Central memory CD4-positive, alpha-beta T cell (primary cell): ENCODE data around the gene CADPS2.

ENCODE experiments used
- DNase-seq: peaks from one replicate; pipeline ENCODE4 v3.0.0; 2022

The CADPS2 gene

GRCh38 chr7:122518488-122518887 is 367.8 kb downstream of the CADPS2 start:
- DNase-seq = no peak

DNA sequence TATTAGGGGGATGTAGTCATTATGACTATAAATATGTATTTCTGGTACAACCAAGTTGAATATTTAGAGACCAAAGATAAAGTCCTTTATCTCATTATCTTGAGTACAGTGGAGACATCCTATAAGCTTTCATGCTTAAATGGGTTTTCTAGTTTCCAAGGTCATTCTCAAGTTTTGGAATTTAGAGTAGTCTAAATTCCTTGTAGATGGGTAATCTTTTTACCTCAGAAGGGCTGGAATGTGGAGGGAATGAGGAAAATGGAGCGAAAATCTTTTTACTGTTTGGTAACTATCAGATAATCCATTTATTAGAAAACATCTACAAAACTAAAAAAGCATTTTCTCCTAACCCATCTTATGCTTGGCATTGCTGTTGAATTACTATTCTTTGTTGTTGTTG is 368.7 kb downstream of the CADPS2 start:
- no peak for DNase-seq

GRCh38 chr7:122515404-122515803 is 370.9 kb downstream of the CADPS2 start:
- no peak for DNase-seq

- DNase-seq = no peak
These were observed 375.0 kb downstream of the CADPS2 start for GRCh38 chr7:122511268-122511667.

DNA sequence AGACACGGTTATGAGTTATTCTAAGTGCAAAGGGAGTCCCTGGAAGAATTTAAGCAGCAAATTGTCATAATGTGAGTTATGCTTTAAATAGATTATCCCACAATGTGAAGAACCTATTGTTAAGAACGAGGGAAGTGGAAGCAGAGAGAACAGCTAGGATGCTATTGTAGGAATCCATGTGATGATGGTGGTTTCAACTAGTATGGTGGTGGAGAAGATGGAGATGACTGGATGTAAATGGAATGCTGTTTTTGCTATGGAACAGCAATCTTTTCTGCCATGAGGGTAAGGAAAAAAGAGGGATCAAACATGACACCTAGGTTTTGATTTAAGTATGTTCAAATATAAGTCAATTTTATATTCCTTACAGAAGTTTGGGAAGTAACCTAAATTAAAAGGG is 378.7 kb downstream of the CADPS2 start:
- DNase-seq = no peak

GRCh38 chr7:122492007-122492406 is 394.3 kb downstream of the CADPS2 start:
- no peak for DNase-seq

- DNase-seq = no peak
These were observed 398.0 kb downstream of the CADPS2 start for GRCh38 chr7:122488241-122488640.

DNA sequence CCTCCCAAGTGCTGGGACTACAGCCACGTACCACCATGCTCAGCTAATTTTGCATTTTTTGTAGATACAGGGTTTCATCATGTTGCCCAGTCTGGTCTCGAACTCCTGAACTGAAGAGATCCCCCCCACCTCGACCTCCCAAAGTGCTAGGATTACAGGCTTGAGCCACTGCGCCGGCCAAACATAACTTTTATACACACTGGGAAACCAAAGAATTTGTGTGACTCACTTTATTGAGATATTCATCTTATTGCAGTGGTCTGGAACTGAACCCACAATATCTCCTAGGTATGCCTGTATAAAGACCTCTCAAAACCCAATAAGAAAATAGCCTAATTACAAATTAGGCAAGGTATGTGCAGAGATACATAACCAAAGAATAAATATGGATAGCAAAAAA is 399.1 kb downstream of the CADPS2 start:
- no peak for DNase-seq

GRCh38 chr7:122485856-122486255 is 400.4 kb downstream of the CADPS2 start:
- DNase-seq = no peak

GRCh38 chr7:122482212-122482611 is 404.0 kb downstream of the CADPS2 start:
- DNase-seq = no peak

DNA sequence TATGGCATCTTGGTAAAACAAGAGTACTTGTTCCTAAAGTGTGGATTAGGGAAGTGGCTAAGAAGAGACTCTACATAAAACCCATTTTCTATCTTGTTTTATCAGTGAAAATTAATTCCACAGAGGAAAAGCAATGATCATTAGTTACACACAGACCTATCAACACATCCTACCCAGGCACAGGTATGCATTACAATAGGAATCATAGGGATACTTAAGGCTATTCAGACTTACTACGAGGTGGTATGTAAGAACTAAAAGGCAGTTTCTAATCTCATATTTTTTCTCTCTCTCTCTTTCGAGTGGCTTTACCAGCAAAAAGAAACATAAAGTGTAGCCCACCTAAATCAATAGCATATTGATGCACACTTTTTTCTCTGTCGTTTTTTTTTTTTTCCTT is 415.4 kb downstream of the CADPS2 start:
- DNase-seq = no peak

DNA sequence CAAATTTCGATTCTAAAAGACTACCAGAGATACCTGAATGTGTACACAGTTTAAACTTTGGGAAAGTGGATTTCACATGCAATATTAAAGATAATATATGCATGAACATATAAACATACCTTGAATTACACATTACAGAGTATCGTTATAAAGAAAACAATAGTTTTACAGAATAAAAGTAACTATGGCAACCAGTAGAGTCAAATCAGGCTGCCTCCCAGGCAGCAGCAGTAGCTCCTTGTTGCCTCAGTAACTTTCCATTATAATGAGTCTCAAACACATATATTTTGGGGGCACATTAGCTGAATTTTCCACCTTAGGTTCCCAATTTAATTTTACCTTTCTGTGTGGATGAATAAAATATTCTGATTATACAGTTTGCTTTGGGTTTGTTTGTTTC is 417.3 kb downstream of the CADPS2 start:
- no peak for DNase-seq

DNA sequence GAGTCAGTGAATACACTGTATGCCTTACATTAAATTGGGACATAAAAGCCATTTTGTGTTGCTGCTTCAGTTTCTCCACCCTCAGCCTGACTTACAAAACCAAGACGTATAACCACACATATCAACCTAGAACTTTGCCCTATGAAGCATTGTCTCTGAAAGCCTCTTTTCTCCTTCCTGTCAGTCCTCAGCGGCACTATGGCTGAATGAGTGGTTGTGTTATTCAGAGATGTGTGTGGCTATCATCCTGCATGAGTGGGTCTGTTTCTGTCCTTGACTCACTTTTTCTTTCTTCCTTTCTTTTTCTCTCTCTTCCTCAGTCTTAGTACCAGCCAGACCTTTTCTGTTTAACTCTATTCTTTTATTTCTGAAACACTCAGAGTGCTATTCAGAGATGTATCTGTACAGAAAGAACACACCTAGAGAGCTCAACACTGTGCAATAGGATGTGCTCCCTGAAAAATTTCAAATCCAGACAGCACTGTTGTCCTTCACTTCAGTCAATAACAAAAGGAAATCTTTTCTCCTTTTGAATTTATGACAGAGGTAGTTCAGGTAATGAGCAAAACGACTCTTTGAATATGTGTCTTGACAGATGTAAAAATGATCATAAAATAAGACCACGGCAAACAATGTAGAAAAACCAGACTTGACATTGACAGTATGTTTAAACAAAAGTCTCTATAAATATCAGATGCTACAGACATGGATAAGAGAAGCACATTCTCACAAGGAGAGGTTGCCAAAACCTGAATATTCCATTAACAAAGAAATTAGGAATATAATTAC is 418.4 kb downstream of the CADPS2 start:
- no peak for DNase-seq

DNA sequence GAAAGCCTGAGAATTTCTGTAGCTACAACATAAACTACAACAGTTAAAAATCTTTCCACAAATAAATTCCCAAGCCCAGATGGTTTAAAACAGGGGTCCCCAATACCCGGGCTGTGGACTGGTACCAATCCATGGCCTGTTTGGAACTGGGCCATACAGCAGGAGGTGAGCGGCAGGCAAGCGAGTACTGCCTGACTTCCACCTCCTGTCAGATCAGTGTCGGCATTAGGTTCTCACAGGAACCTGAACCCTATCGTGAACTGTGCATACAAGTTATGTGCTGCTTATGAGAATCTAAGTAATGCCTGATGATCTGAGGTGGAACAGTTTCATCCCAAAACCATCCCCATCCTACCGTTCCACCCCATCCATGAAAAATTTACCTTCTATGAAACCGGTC is 421.0 kb downstream of the CADPS2 start:
- no peak for DNase-seq

DNA sequence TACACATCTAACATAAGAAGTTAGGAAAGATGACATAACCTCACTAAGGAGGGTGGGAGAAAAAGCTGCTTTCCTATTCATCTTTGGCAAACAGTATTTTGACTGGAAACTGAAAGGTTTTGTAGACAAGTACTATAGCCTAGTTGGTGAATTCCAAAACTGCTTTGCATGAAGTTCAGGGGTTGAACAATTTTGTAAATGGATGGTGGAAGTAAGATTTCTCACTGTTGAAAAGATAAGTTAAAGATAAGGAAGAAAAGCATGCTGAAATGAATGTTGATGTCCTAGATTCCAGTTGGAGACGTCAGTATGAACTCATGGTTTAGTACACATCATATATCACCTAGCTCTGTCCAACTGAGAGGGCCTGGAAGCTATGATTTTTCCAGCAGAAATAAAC is 422.6 kb downstream of the CADPS2 start:
- DNase-seq = no peak

DNA sequence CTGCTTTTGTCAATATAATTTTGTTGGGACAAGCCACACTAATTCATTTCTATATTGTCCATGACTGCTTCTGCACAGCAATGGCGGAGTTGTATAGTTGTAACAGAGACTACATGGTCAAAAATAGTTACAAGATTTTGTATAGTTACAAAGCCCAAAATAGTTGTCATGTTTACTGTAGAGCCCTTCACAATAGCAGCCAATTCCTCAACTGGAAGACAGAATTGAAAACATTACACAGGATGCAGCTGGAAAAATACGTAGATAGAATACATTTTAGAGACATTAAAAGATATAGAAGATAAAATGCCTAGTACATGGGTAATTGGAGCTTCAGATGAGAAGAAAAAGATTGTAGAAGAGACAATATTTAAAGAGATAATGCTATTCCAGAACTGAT is 425.3 kb downstream of the CADPS2 start:
- DNase-seq = no peak

DNA sequence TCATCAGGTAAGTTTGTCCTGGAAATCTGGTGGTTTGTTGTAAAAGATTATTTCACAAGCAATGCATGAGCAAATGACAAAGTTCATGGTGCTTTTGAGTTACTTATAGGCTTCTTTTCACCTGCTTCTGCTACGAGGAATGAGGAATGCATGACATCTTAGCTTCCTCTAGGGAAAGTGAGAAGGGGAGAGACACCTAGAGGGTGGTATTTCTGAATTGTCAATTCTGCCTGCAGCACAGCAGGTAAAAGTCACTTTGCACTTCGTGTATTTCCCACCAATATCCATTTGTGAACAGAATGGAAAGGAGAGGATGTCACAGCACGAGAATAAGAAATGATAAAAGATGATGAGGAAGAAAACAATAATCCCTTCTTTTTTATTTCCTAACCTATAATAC is 428.3 kb downstream of the CADPS2 start:
- no peak for DNase-seq

DNA sequence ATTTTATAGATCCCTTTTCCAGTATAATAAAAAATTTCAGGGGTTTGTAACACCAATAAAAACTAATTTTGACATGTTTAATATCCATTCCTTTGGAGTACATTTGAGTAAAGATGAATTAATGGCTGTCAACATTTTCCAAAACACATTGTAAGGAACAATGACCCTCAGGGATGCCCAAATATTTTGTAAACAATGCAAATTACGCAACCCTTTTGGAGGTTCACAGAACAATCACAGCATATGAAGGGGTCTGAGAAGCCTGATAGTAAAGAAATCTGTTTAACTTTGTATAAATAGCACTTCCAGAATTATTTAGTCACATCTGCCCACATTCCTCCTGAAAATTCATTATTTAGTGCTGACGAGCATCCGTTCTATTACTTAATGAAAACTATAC is 428.9 kb downstream of the CADPS2 start:
- no peak for DNase-seq

GRCh38 chr7:122454776-122455507 is 431.3 kb downstream of the CADPS2 start:
- no peak for DNase-seq

GRCh38 chr7:122453432-122453831 is 432.8 kb downstream of the CADPS2 start:
- no peak for DNase-seq

GRCh38 chr7:122448893-122449589 is 437.2 kb downstream of the CADPS2 start:
- no peak for DNase-seq

GRCh38 chr7:122442929-122443328 is 443.3 kb downstream of the CADPS2 start:
- DNase-seq = no peak

GRCh38 chr7:122438492-122438891 is 447.8 kb downstream of the CADPS2 start:
- no peak for DNase-seq

GRCh38 chr7:122438006-122438405 is 448.3 kb downstream of the CADPS2 start:
- DNase-seq = no peak
